Gastroesophageal sphincter (tissue), 4 donors: Measurements from ENCODE around the gene SNX24. TPM values are rescaled to one million over a fixed set of nuclear protein-coding genes. Genes with fewer than 3 reads are reported as not detected.

Experiments used
- ATAC-seq: fragments of 150-250 bp; one replicate; pipeline ENCODE4 v1.9.1; 2016; ENCODE audit warnings: mild to moderate bottlenecking, moderate library complexity
- H3K27ac ChIP-seq, 4 donors: fragments of 200-600 bp; sonication (generic) in 3 of 4; 1 replicate in 3 of 4; 2 replicates in 1 of 4; pipeline ENCODE4 v1.5.1; 2016 to 2019
- H3K27me3 ChIP-seq: fragments of 200-600 bp; sonication (generic); one replicate; pipeline ENCODE4 v1.5.1; 2019
- H3K36me3 ChIP-seq, 2 donors: fragments of 200-600 bp; sonication (generic); one replicate each; pipeline ENCODE4 v1.5.1; 2019; ENCODE audit warnings: control low read depth in 1 of 2
- H3K4me1 ChIP-seq, 3 donors: fragments of 200-600 bp; sonication (generic); 1 replicate in 2 of 3; 2 replicates in 1 of 3; pipeline ENCODE4 v1.5.1; 2016 to 2019; ENCODE audit warnings: control low read depth in 2 of 3
- H3K4me3 ChIP-seq, 2 donors: fragments of 200-600 bp; sonication (generic); one replicate each; pipeline ENCODE4 v1.5.1; 2019; ENCODE audit warnings: mild to moderate bottlenecking in 1 of 2, moderate library complexity in 1 of 2
- H3K9me3 ChIP-seq, 3 donors: fragments of 200-600 bp; sonication (generic); one replicate each; pipeline ENCODE4 v1.5.1; 2017 to 2019; ENCODE audit warnings: control low read depth in 2 of 3
- EP300 ChIP-seq: sonication (generic); formaldehyde crosslinking; IDR thresholded peaks from one replicate; pipeline ENCODE4 v1.6.1; 2017; ENCODE audit warnings: antibody characterized with exemption, mild to moderate bottlenecking
- POLR2A ChIP-seq, 2 donors: fragments of 450-650 bp; IDR thresholded peaks; one replicate each; pipeline ENCODE4 v1.6.1; 2017; ENCODE audit warnings: antibody characterized with exemption in 2 of 2, mild to moderate bottlenecking in 2 of 2, moderate library complexity in 1 of 2
- POLR2AphosphoS5 ChIP-seq: sonication (generic); formaldehyde crosslinking; IDR thresholded peaks from one replicate; pipeline ENCODE4 v1.6.1; 2017; ENCODE audit warnings: antibody characterized with exemption
- WGBS, 2 donors: methylation state at CpG; one replicate each; pipeline ENCODE4 v1.1.5; 2018; ENCODE audit warnings: low coverage in 1 of 2; 5-methylcytosine and 5-hydroxymethylcytosine counted together
- total RNA-seq, 4 donors: library from RNA; depleted of rRNA; stranded (reverse); fragments of >200 nt; gene quantifications; one replicate each; pipeline ENCODE4 v1.1.0, GENCODE V29; 2016
- TF ChIP-seq, protein P1 (sequence below), 4 experiments: fragments of 200-600 bp in 2 of 4; fragments of 450-650 bp in 2 of 4; sonication (generic) in 1 of 4; IDR thresholded peaks; one replicate each; pipeline ENCODE4 v1.5.1; 2017 to 2019; ENCODE audit warnings: antibody characterized with exemption in 4 of 4, mild to moderate bottlenecking in 2 of 4, moderate library complexity in 2 of 4

SNX24 gene
- total RNA-seq, 4 donors from 2014 or later, result 10.1 to 33.6 (median 14.8) TPM

DNA sequence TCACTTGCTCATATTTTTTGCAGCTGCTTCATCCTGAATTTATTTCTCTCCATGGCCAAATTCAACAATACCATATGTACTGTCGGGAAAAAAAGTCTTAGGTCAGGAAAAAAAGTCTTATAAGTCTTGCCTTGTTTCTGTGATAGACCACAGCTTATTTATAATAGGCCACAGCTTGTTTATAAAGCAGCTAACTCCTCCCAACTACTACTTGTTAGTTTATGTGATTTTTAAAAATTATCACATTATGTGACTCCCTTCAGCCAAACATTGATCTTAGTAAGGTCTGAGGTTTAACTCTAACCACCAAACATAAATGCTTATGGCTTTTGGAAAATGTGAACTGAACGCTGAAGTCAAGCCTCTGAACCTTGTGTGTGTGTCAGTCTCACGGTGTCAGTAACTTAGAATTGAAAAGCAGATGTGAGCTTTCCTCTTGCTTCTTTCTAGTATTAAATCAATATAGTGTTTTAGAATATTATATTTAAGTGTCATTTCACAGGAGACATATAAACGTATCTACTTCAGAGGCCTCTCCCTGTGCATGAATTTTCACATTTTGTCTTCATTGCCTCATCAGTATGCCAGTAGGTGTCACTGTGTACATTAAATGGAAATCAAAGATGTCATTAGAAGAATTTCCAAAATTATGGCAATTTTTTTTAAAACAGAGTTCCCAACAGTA, 51.3 kb downstream of the SNX24 start:
- Histone ChIP-seq H3K36me3 (no peaks in the 10 kb centered on the region), H3K27ac (no peak overlapping the region), H3K4me1 (no peaks in the 10 kb centered on the region), H3K9me3 (no peaks in the 10 kb centered on the region), H3K27me3 (no peaks in the 10 kb centered on the region), H3K4me3 (no peak overlapping the region)
- TF ChIP-seq, protein P1, sequence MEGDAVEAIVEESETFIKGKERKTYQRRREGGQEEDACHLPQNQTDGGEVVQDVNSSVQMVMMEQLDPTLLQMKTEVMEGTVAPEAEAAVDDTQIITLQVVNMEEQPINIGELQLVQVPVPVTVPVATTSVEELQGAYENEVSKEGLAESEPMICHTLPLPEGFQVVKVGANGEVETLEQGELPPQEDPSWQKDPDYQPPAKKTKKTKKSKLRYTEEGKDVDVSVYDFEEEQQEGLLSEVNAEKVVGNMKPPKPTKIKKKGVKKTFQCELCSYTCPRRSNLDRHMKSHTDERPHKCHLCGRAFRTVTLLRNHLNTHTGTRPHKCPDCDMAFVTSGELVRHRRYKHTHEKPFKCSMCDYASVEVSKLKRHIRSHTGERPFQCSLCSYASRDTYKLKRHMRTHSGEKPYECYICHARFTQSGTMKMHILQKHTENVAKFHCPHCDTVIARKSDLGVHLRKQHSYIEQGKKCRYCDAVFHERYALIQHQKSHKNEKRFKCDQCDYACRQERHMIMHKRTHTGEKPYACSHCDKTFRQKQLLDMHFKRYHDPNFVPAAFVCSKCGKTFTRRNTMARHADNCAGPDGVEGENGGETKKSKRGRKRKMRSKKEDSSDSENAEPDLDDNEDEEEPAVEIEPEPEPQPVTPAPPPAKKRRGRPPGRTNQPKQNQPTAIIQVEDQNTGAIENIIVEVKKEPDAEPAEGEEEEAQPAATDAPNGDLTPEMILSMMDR (IDR thresholded peaks at IDR 0.05), result peak; percentile 31 to 55 (median 46)
- no peak for TF ChIP-seq EP300
- no peak for ATAC-seq
- WGBS, 2 donors, result 42 to 59% methylated on average over 4 of the region's 4 CpGs

DNA sequence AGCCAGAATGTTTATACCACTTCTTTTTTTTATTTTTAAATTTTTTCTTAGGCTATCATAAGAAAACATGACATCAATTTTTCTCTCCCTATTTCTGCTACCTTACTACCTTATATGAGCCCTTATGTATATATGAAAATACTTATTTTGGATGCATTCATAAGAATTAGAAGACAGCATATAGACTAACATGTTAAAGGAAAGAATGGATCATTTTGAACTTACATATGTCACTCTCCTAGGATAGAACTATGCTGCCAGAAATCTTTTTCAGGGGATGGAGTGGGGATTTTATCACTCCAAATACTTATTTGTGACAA, 51.8 kb downstream of the SNX24 start:
- Histone ChIP-seq H3K9me3 (no peaks in the 10 kb centered on the region), H3K27me3 (no peaks in the 10 kb centered on the region), H3K27ac (no peak overlapping the region), H3K36me3 (no peaks in the 10 kb centered on the region), H3K4me3 (no peak overlapping the region), H3K4me1 (no peaks in the 10 kb centered on the region)
- no peak for ATAC-seq
- TF ChIP-seq POLR2AphosphoS5 (no peak), POLR2A (IDR thresholded peaks at IDR 0.05) (no peak), EP300 (no peak)
- TF ChIP-seq, protein P1 (IDR thresholded peaks at IDR 0.05), result no peak

DNA sequence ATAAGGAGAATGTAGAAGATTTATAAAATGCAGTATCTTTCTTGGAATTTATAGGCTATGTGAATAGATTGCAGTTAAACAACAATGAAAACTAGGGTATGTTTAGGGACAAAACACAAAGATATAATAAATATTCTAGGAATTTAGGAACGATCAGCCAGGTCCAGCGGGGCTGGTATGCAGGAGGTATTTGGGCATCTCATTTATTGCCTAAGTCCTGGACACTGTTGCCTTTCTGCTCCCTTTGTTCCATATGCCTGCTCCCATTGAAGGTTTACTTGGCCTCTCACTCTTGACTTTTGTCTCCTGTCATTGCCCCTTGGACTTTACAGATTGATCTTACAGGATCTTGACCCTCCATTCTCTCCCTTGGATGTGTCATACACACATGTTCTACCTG, 55.9 kb downstream of the SNX24 start:
- Histone ChIP-seq H3K27me3 (no peaks in the 10 kb centered on the region), H3K4me3 (no peak overlapping the region), H3K9me3 (no peaks in the 10 kb centered on the region), H3K4me1 (peaks cover 0 to 4% (median 0%) of the 10 kb centered on the region in 3 donors), H3K36me3 (no peaks in the 10 kb centered on the region), H3K27ac (no peak overlapping the region)
- 90 to 97% methylated on average over 2 of the region's 2 CpGs for whole genome bisulfite sequencing, 2 donors
- no peak for ATAC-seq
- TF ChIP-seq POLR2A (IDR thresholded peaks at IDR 0.05) (no peak), POLR2AphosphoS5 (no peak), EP300 (no peak)
- TF ChIP-seq, protein P1 (IDR thresholded peaks at IDR 0.05), result no peak

DNA sequence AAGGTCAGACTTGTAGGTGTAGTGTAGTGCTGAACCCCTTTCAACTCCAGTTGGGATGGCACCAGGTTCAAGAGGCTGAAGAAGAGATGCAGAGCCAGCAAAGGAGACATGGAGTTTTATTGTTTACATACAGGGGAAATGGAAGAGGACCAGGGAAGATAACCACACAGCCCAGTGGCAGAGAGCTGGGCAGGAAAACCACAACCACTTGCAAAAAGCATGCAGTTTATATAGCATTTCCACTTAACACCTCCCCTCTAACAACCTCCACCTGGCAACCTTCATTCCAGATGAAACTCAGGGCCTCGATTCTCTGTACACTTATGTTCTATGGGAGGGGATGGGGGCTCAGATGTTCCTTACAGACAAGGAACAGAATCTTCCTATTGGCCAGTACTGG, 56.9 kb downstream of the SNX24 start:
- no peaks in the 10 kb centered on the region for H3K9me3 ChIP-seq
- H3K4me3 ChIP-seq, result no peak overlapping the region
- peaks cover 0 to 14% (median 0%) of the 10 kb centered on the region in 3 donors for H3K4me1 ChIP-seq
- ATAC-seq, result no peak
- no peaks in the 10 kb centered on the region for H3K27me3 ChIP-seq
- TF ChIP-seq POLR2AphosphoS5, result no peak
- TF ChIP-seq, protein P1 (IDR thresholded peaks at IDR 0.05), result no peak
- no peak for TF ChIP-seq POLR2A (IDR thresholded peaks at IDR 0.05)
- TF ChIP-seq EP300, result no peak
- H3K36me3 ChIP-seq, result no peaks in the 10 kb centered on the region
- WGBS, 2 donors, result 86% methylated on average over 1 of the region's 1 CpG; no CpG with 5 or more reads in 1 of the 2 donors
- H3K27ac ChIP-seq, result no peak overlapping the region

DNA sequence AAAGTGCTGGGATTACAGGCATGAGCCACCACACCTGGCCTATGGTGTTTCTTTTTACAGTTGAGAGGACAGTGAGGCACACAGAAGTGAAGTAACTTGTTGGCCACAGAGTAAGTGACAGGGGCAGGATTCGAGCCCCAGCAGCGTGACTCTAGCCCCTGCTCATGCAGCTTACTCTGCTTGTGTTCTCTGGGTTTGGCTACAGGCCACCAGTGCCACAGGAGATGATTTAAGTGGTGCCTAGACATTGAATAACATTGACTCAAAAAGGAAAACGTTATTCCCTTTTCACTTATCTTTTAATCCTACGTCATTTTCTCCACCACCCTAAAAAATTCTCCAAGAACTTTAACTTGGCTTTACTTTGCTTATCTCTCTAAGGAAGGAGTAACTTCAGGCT, 61.4 kb downstream of the SNX24 start:
- Histone ChIP-seq H3K9me3 (no peaks in the 10 kb centered on the region), H3K4me3 (no peak overlapping the region), H3K27ac (no peak overlapping the region), H3K4me1 (peaks cover 0 to 25% (median 0%) of the 10 kb centered on the region in 3 donors), H3K36me3 (no peaks in the 10 kb centered on the region), H3K27me3 (no peaks in the 10 kb centered on the region)
- TF ChIP-seq POLR2A (IDR thresholded peaks at IDR 0.05), result no peak
- no peak for TF ChIP-seq POLR2AphosphoS5
- TF ChIP-seq EP300, result no peak
- TF ChIP-seq, protein P1 (IDR thresholded peaks at IDR 0.05), result no peak
- WGBS, 2 donors, result 47 to 100% methylated on average over 1 to 4 of the region's 4 CpGs
- ATAC-seq, result no peak
